Parathyroid adenoma (tissue), 2 donors: ENCODE data around the gene CDH18.

Experiments
- H2AFZ ChIP-seq: fragments of 300-600 bp; sonication (generic); one replicate; pipeline ENCODE4 v1.7.0; 2017; ENCODE audit warnings: antibody characterized with exemption, mild to moderate bottlenecking
- H3K27ac ChIP-seq: fragments of 300-600 bp; sonication (generic); one replicate; pipeline ENCODE4 v1.7.0; 2017
- H3K27me3 ChIP-seq: fragments of 300-600 bp; sonication (generic); one replicate; pipeline ENCODE4 v1.7.0; 2017; ENCODE audit warnings: low read length; ENCODE audit not compliant: control insufficient read depth, insufficient read depth
- H3K36me3 ChIP-seq: fragments of 300-600 bp; sonication (generic); one replicate; pipeline ENCODE4 v1.7.0; 2017; ENCODE audit warnings: low read length; ENCODE audit not compliant: control insufficient read depth, insufficient read depth
- H3K4me1 ChIP-seq: fragments of 300-600 bp; sonication (generic); one replicate; pipeline ENCODE4 v1.7.0; 2017; ENCODE audit warnings: control low read depth
- H3K4me2 ChIP-seq: fragments of 300-600 bp; sonication (generic); one replicate; pipeline ENCODE4 v1.7.0; 2017; ENCODE audit warnings: low read length
- H3K4me3 ChIP-seq: fragments of 300-600 bp; sonication (generic); one replicate; pipeline ENCODE4 v1.7.0; 2017; ENCODE audit warnings: low read depth, low read length
- H3K79me2 ChIP-seq: fragments of 300-600 bp; sonication (generic); one replicate; pipeline ENCODE4 v1.7.0; 2017; ENCODE audit warnings: control low read depth
- H3K9ac ChIP-seq: fragments of 300-600 bp; sonication (generic); one replicate; pipeline ENCODE4 v1.7.0; 2017; ENCODE audit warnings: mild to moderate bottlenecking
- H3K9me3 ChIP-seq: fragments of 300-600 bp; sonication (generic); one replicate; pipeline ENCODE4 v1.7.0; 2017; ENCODE audit warnings: low read length; ENCODE audit not compliant: control insufficient read depth
- TF ChIP-seq, protein P1 (sequence below): fragments of 300-600 bp; sonication (generic); IDR thresholded peaks from one replicate; pipeline ENCODE4 v1.7.0; 2017; ENCODE audit warnings: antibody characterized with exemption, mild to moderate bottlenecking
- donor health status: primary hyperparathyroidism.

The CDH18 gene

DNA sequence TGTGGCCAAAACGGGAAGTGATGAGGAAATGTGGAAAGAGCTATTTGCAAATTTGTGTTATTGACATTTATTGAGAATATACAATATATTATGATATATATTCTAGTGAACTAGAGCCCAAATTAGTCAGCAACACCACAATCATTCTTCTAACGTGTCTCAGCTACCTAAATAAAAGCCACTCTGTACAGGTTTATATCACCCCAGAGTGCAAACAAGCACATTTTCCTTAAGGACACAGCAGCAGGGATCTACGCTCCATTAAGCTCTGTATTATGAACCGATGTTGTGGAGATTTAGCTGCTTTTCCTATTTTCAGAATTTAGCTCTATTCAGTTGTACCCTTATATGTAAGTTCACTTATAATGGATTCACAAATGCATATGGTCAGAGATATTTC is 77.9 kb downstream of the CDH18 start:
- H3K27ac ChIP-seq, result no peak overlapping the region
- no peaks in the 10 kb centered on the region for H3K9me3 ChIP-seq
- TF ChIP-seq, protein P1, sequence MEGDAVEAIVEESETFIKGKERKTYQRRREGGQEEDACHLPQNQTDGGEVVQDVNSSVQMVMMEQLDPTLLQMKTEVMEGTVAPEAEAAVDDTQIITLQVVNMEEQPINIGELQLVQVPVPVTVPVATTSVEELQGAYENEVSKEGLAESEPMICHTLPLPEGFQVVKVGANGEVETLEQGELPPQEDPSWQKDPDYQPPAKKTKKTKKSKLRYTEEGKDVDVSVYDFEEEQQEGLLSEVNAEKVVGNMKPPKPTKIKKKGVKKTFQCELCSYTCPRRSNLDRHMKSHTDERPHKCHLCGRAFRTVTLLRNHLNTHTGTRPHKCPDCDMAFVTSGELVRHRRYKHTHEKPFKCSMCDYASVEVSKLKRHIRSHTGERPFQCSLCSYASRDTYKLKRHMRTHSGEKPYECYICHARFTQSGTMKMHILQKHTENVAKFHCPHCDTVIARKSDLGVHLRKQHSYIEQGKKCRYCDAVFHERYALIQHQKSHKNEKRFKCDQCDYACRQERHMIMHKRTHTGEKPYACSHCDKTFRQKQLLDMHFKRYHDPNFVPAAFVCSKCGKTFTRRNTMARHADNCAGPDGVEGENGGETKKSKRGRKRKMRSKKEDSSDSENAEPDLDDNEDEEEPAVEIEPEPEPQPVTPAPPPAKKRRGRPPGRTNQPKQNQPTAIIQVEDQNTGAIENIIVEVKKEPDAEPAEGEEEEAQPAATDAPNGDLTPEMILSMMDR, result no peak
- no peaks in the 10 kb centered on the region for H3K4me1 ChIP-seq
- no peak overlapping the region for H3K9ac ChIP-seq
- H3K79me2 ChIP-seq, result no peaks in the 10 kb centered on the region
- H3K36me3 ChIP-seq, result no peaks in the 10 kb centered on the region
- no peaks in the 10 kb centered on the region for H3K27me3 ChIP-seq
- no peak overlapping the region for H3K4me3 ChIP-seq
- H2AFZ ChIP-seq, result no peak overlapping the region
- H3K4me2 ChIP-seq, result no peak overlapping the region

- H3K79me2 ChIP-seq, result no peaks in the 10 kb centered on the region
- no peak overlapping the region for H2AFZ ChIP-seq
- no peak overlapping the region for H3K9ac ChIP-seq
- H3K4me2 ChIP-seq, result no peak overlapping the region
- TF ChIP-seq, protein P1, result no peak
- H3K36me3 ChIP-seq, result no peaks in the 10 kb centered on the region
- H3K4me1 ChIP-seq, result no peaks in the 10 kb centered on the region
- H3K27me3 ChIP-seq, result no peaks in the 10 kb centered on the region
- no peak overlapping the region for H3K4me3 ChIP-seq
- H3K9me3 ChIP-seq, result no peaks in the 10 kb centered on the region
- H3K27ac ChIP-seq, result no peak overlapping the region
Measured at GRCh38 chr5:19904766-19905165, 83.2 kb downstream of the CDH18 start.

- no peak overlapping the region for H3K4me2 ChIP-seq
- H3K9ac ChIP-seq, result no peak overlapping the region
- no peak overlapping the region for H3K4me3 ChIP-seq
- peaks cover under 1% of the 10 kb centered on the region for H3K36me3 ChIP-seq
- H3K79me2 ChIP-seq, result no peaks in the 10 kb centered on the region
- no peak overlapping the region for H2AFZ ChIP-seq
- H3K4me1 ChIP-seq, result no peaks in the 10 kb centered on the region
- no peaks in the 10 kb centered on the region for H3K27me3 ChIP-seq
- no peak overlapping the region for H3K27ac ChIP-seq
- TF ChIP-seq, protein P1, result no peak
- H3K9me3 ChIP-seq, result no peaks in the 10 kb centered on the region
Measured at GRCh38 chr5:19903611-19904010, 84.4 kb downstream of the CDH18 start.

GRCh38 chr5:19902316-19902934 is 85.6 kb downstream of the CDH18 start:
- Histone ChIP-seq H3K9me3 (no peaks in the 10 kb centered on the region), H3K4me2 (no peak overlapping the region), H3K27ac (no peak overlapping the region), H2AFZ (no peak overlapping the region), H3K4me3 (no peak overlapping the region), H3K4me1 (no peaks in the 10 kb centered on the region), H3K9ac (no peak overlapping the region), H3K79me2 (no peaks in the 10 kb centered on the region), H3K36me3 (peaks cover 2% of the 10 kb centered on the region), H3K27me3 (no peaks in the 10 kb centered on the region)
- TF ChIP-seq, protein P1, result no peak

- Histone ChIP-seq H2AFZ (no peak overlapping the region), H3K4me2 (no peak overlapping the region), H3K4me3 (no peak overlapping the region), H3K9ac (no peak overlapping the region), H3K27me3 (no peaks in the 10 kb centered on the region), H3K79me2 (no peaks in the 10 kb centered on the region), H3K4me1 (no peaks in the 10 kb centered on the region), H3K27ac (no peak overlapping the region), H3K9me3 (no peaks in the 10 kb centered on the region), H3K36me3 (peaks cover 2% of the 10 kb centered on the region)
- TF ChIP-seq, protein P1, result no peak
Measured at GRCh38 chr5:19900269-19900668, 87.7 kb downstream of the CDH18 start.
